Activated CD4-positive, alpha-beta T cell treated with anti-CD3 and anti-CD28 coated beads, Interleukin-2, amount 50 U/mL, for 4 hours (primary cell): ENCODE measurements around the gene OR2AG2.
"Not testable (repeated sequence)": the region's sequence is repeated elsewhere in the genome, so short reads cannot be mapped to it uniquely, and the experiment has no call there.

ENCODE experiments used
- DNase-seq, 2 experiments: peaks; one replicate each; pipeline ENCODE4 v3.0.0-alpha.2; 2020

Gene OR2AG2

GRCh38 chr11:6771926-6772893 is at the start of gene OR2AG2:
OR2AG2 (minus strand) TSS chr11:6771976; CDS start chr11:6768957, 3,019 bp downstream.
- no peak for DNase-seq

- DNase-seq = no peak
Observed at GRCh38 chr11:6818967-6819366, 47.2 kb upstream of the OR2AG2 start.

- DNase-seq = no peak
Observed at GRCh38 chr11:6817694-6818093, 45.9 kb upstream of the OR2AG2 start.

GRCh38 chr11:6813656-6814055 is 41.9 kb upstream of the OR2AG2 start:
- DNase-seq = no peak

GRCh38 chr11:6812390-6813005 is 40.7 kb upstream of the OR2AG2 start:
- peak; percentile 2 to 5 for DNase-seq

GRCh38 chr11:6801075-6801474 is 29.3 kb upstream of the OR2AG2 start:
- DNase-seq = not testable (repeated sequence)

- DNase-seq = no peak
Observed at GRCh38 chr11:6799402-6799801, 27.6 kb upstream of the OR2AG2 start, which contains the start of gene OR6A2. OR6A2 (minus strand) TSS chr11:6799689; CDS start chr11:6795708, 3,981 bp downstream.

- DNase-seq = no peak
Observed at GRCh38 chr11:6794639-6795038, 22.9 kb upstream of the OR2AG2 start.

GRCh38 chr11:6790546-6790945 is 18.8 kb upstream of the OR2AG2 start:
- DNase-seq = no peak

- no peak for DNase-seq
Observed at GRCh38 chr11:6782720-6783119, 10.9 kb upstream of the OR2AG2 start, which contains the start of gene OR2AG1. OR2AG1 (plus strand) TSS chr11:6783020; CDS start chr11:6785038, 2,018 bp downstream.

- DNase-seq = no peak
Observed at GRCh38 chr11:6780829-6781228, 9.1 kb upstream of the OR2AG2 start.

- no peak for DNase-seq
Observed at GRCh38 chr11:6778518-6778917, 6.7 kb upstream of the OR2AG2 start.

- DNase-seq = peak; percentile 58 to 63
Observed at GRCh38 chr11:6757373-6757967, 14.3 kb downstream of the OR2AG2 start.

- DNase-seq = no peak
Observed at GRCh38 chr11:6755953-6756347, 15.8 kb downstream of the OR2AG2 start.

- peak; percentile 8 to 30 for DNase-seq
Observed at GRCh38 chr11:6755303-6755952, 16.3 kb downstream of the OR2AG2 start.

GRCh38 chr11:6747097-6747668 is 24.6 kb downstream of the OR2AG2 start:
- no peak for DNase-seq

- no peak for DNase-seq
Observed at GRCh38 chr11:6746626-6747025, 25.1 kb downstream of the OR2AG2 start.

- DNase-seq = peak; percentile 11 to 27
Observed at GRCh38 chr11:6746086-6746618, 25.6 kb downstream of the OR2AG2 start.

GRCh38 chr11:6745465-6746015 is 26.2 kb downstream of the OR2AG2 start:
- DNase-seq = no peak

GRCh38 chr11:6745018-6745417 is 26.8 kb downstream of the OR2AG2 start:
- DNase-seq = no peak

- no peak for DNase-seq
Observed at GRCh38 chr11:6742260-6742659, 29.5 kb downstream of the OR2AG2 start.

GRCh38 chr11:6738590-6738989 is 33.2 kb downstream of the OR2AG2 start:
- DNase-seq = no peak
